Urothelium cell line (cell line): Measurements from ENCODE around the gene INTS4.
"Not testable (repeated sequence)": the region's sequence is repeated elsewhere in the genome, so short reads cannot be mapped to it uniquely, and the experiment has no call there.

Source experiments
- DNase-seq: peaks from one replicate; pipeline ENCODE4 v3.0.0; 2011; ENCODE audit warnings: low spot score, mixed read lengths
- FAIRE-seq: peaks from 2 replicates; lab custom pipeline; 2011; peaks lifted over from hg19 to GRCh38; lab: Jason Lieb, UNC

The INTS4 gene

GRCh38 chr11:77994434-77995362 lies at the start of gene INTS4:
Gene INTS4 (minus strand): TSS chr11:77994668. CDS start chr11:77994643, 25 bp downstream.
- DNase-seq (peak; percentile 99), FAIRE-seq (peak; percentile 67)

GRCh38 chr11:78041843-78042440 lies 47.5 kb upstream of the INTS4 start:
- DNase-seq, result no peak
- FAIRE-seq, result no peak

GRCh38 chr11:78041380-78041719 lies 46.9 kb upstream of the INTS4 start:
- DNase-seq, FAIRE-seq: not testable (repeated sequence)

GRCh38 chr11:78040691-78041379 lies 46.4 kb upstream of the INTS4 start:
- DNase-seq, result no peak
- no peak for FAIRE-seq

GRCh38 chr11:78039919-78040671 lies 45.6 kb upstream of the INTS4 start:
- peak; percentile 88 for DNase-seq
- no peak for FAIRE-seq

- DNase-seq, result no peak
- FAIRE-seq, result no peak
Observed at GRCh38 chr11:78039391-78039918, 45.0 kb upstream of the INTS4 start.

- DNase-seq, result peak; percentile 53
- FAIRE-seq, result no peak
Observed at GRCh38 chr11:78038697-78039313, 44.3 kb upstream of the INTS4 start.

GRCh38 chr11:78037825-78038620 lies 43.6 kb upstream of the INTS4 start:
- DNase-seq (no peak), FAIRE-seq (no peak)

- DNase-seq (no peak), FAIRE-seq (no peak)
Observed at GRCh38 chr11:78037056-78037455, 42.6 kb upstream of the INTS4 start.

GRCh38 chr11:78036313-78036712 lies 41.8 kb upstream of the INTS4 start:
- DNase-seq (no peak), FAIRE-seq (no peak)

- FAIRE-seq (peak; percentile 81), DNase-seq (no peak)
Observed at GRCh38 chr11:78034623-78035022, 40.2 kb upstream of the INTS4 start.

- no peak for DNase-seq
- FAIRE-seq, result no peak
Observed at GRCh38 chr11:78033040-78033439, 38.6 kb upstream of the INTS4 start.

- DNase-seq, result no peak
Observed at GRCh38 chr11:78032090-78032489, 37.6 kb upstream of the INTS4 start.

GRCh38 chr11:78031629-78032028 lies 37.2 kb upstream of the INTS4 start:
- no peak for FAIRE-seq
- no peak for DNase-seq

More at GRCh38 chr11:78032090-78032489, 37.6 kb upstream of the INTS4 start:
- no peak for FAIRE-seq

GRCh38 chr11:78030429-78031325 lies 36.2 kb upstream of the INTS4 start:
- FAIRE-seq (peak; percentile 82), DNase-seq (peak; percentile 89)

GRCh38 chr11:78028423-78028822 lies 34.0 kb upstream of the INTS4 start:
- not testable (repeated sequence) for FAIRE-seq
- peak; percentile 51 for DNase-seq

GRCh38 chr11:78027759-78028158 lies 33.3 kb upstream of the INTS4 start:
- FAIRE-seq (no peak), DNase-seq (no peak)

- no peak for FAIRE-seq
- no peak for DNase-seq
Observed at GRCh38 chr11:78025378-78025777, 30.9 kb upstream of the INTS4 start.
